ENCODE measurements around the gene ADAM10.

GRCh38 chr15:58717357-58717756, 32.1 kb downstream of the ADAM10 start:
- no peak for TF ChIP-seq EZH2 (IDR thresholded peaks at IDR 0.05; ENCODE audit: insufficient read depth, low read length)
- no peak for TF ChIP-seq CTCF (IDR thresholded peaks at IDR 0.05; ENCODE audit: insufficient read depth, low read depth, low read length)
